ENCODE results near the gene LRMDA. TPM values are rescaled to one million over a fixed set of nuclear protein-coding genes. Genes with fewer than 3 reads are reported as not detected.

The LRMDA gene
- total and polyA plus RNA-seq, 2 of the 13 experiments (the other 11 are each of a cell fraction or from before 2014, with no cell fraction given): 13.4 to 22.0 TPM

- TF ChIP-seq AFF4 (CRISPR knock-in tag; IDR thresholded peaks at IDR 0.05): no peak
- TF ChIP-seq ARID5B (CRISPR knock-in tag; IDR thresholded peaks at IDR 0.05): peak; percentile 64
- no peak for TF ChIP-seq PLSCR1 (CRISPR knock-in tag; IDR thresholded peaks at IDR 0.05; ENCODE audit: borderline replicate concordance)
- TF ChIP-seq ZNF205 (CRISPR knock-in tag; IDR thresholded peaks at IDR 0.05): no peak
- no peak for TF ChIP-seq DMTF1 (CRISPR knock-in tag; IDR thresholded peaks at IDR 0.05)
- no peak for TF ChIP-seq E2F5 (CRISPR knock-in tag; conservative IDR thresholded peaks at IDR 0.05)
- no peak for TF ChIP-seq SOX13 (IDR thresholded peaks at IDR 0.05)
- TF ChIP-seq SOX13 (CRISPR knock-in tag; conservative IDR thresholded peaks at IDR 0.05 in 1 of 2, IDR thresholded peaks at IDR 0.05 in 1 of 2): peak in 1 of 2 experiments; percentile 93; a peak in 2 of 4 replicates
- TF ChIP-seq ELF3 (CRISPR knock-in tag; IDR thresholded peaks at IDR 0.05): peak; percentile 26; the same call in 1 of the 2 replicates
- no peak for TF ChIP-seq JDP2 (CRISPR knock-in tag; IDR thresholded peaks at IDR 0.05; ENCODE audit: borderline replicate concordance)
- TF ChIP-seq IRF2 (CRISPR knock-in tag; IDR thresholded peaks at IDR 0.05): peak; percentile 22; the same call in 1 of the 2 replicates
- TF ChIP-seq KDM6A (CRISPR knock-in tag; IDR thresholded peaks at IDR 0.05; ENCODE audit: low read depth): no peak
- no peak for TF ChIP-seq ZGPAT (CRISPR knock-in tag; IDR thresholded peaks at IDR 0.05)
- no peak for TF ChIP-seq NR0B2 (CRISPR knock-in tag; IDR thresholded peaks at IDR 0.05)
These were observed 49.0 kb downstream of the LRMDA start (continued) for GRCh38 chr10:75480374-75480773.

Data from HepG2 (cell line).